DND-41 (cell line): ENCODE results near the gene NT5C1B.

Experiments
- CTCF ChIP-seq: IDR thresholded peaks from 2 replicates; pipeline ENCODE4 v1.5.1; 2012; ENCODE audit warnings: borderline replicate concordance, low read length, moderate library complexity, mild to moderate bottlenecking; ENCODE audit not compliant: poor library complexity, severe bottlenecking; ENCODE audit errors: extremely low read depth
- EZH2 ChIP-seq: IDR thresholded peaks from 3 replicates; pipeline ENCODE4 v1.6.1; 2012; ENCODE audit warnings: borderline replicate concordance, low read depth, mild to moderate bottlenecking, moderate library complexity, low read length, inconsistent platforms; ENCODE audit not compliant: severe bottlenecking

GRCh38 chr2:18612133-18612532 lies 22.8 kb upstream of the NT5C1B start:
- TF ChIP-seq CTCF (no peak), EZH2 (no peak)
